GM13976 (cell line): ENCODE measurements around the gene RPL35.
A peak's percentile ranks its signal among the peaks of the same experiment; 100 is the strongest.

Experiments used
- DNase-seq: peaks from one replicate; pipeline ENCODE4 v3.0.0; 2012; ENCODE audit warnings: low spot score
- in situ Hi-C: fragments of 300-500 bp; cut with MboI; formaldehyde crosslinking; loops from one replicate; pipeline ENCODE4 v1.12.0; 2022; ENCODE audit warnings: low sequenced_read_pairs, mixed read lengths, inconsistent platforms; ENCODE audit not compliant: unreplicated experiment
- TF ChIP-seq, protein P1 (sequence below): IDR thresholded peaks from 2 replicates; pipeline ENCODE4 v1.5.1; 2012; ENCODE audit warnings: borderline replicate concordance, mild to moderate bottlenecking; ENCODE audit not compliant: insufficient read depth; ENCODE audit errors: extremely low read depth, missing control alignments, control extremely low read depth

Gene RPL35

DNA sequence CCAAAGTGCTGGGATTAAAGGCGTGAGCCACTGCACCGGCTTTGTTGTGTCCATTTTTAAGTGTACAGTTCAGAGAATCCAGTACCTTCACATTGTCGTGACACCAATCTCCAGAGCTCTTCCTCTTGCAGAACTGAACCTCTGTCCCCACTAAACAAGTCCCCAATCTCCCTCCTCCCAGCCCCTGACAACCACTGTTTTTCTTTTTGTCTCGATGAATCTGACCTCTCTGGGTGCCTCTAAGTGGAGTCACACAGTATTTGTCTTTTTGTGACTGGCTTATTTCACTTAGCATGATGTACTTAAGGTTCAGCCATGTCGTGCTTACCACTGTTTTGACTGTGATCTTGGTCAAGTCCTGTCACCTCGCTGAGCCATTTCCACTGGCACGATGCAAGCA is 6.9 kb downstream of the RPL35 start:
- DNase-seq: no peak
- in situ Hi-C loops: loop anchor here (25.0 kb wide), 1 partner anchor 507 kb away; no protein-coding TSS in a partner anchor
- TF ChIP-seq, protein P1, sequence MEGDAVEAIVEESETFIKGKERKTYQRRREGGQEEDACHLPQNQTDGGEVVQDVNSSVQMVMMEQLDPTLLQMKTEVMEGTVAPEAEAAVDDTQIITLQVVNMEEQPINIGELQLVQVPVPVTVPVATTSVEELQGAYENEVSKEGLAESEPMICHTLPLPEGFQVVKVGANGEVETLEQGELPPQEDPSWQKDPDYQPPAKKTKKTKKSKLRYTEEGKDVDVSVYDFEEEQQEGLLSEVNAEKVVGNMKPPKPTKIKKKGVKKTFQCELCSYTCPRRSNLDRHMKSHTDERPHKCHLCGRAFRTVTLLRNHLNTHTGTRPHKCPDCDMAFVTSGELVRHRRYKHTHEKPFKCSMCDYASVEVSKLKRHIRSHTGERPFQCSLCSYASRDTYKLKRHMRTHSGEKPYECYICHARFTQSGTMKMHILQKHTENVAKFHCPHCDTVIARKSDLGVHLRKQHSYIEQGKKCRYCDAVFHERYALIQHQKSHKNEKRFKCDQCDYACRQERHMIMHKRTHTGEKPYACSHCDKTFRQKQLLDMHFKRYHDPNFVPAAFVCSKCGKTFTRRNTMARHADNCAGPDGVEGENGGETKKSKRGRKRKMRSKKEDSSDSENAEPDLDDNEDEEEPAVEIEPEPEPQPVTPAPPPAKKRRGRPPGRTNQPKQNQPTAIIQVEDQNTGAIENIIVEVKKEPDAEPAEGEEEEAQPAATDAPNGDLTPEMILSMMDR: no peak

DNA sequence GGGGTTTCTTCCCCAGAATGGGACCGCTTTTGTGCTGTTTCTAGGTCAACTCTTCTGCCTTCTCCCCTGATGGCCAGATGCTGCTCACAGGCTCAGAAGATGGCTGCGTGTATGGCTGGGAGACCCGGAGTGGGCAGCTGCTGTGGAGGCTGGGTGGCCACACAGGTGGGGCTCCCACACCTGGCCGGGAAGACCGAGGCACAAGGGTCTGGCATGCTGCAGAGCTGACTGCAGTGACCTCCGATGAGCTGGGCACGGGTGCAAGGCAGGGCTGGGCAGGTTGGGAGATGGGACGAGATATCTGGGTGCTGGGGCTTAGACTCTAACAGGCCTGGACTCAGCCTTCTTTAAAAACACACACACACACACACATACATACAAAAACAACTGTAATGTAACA is 7.6 kb downstream of the RPL35 start:
- no peak for DNase-seq
- TF ChIP-seq, protein P1: no peak
- in situ Hi-C loops: loop anchor here (25.0 kb wide), 1 partner anchor 508 kb away; no protein-coding TSS in a partner anchor

DNA sequence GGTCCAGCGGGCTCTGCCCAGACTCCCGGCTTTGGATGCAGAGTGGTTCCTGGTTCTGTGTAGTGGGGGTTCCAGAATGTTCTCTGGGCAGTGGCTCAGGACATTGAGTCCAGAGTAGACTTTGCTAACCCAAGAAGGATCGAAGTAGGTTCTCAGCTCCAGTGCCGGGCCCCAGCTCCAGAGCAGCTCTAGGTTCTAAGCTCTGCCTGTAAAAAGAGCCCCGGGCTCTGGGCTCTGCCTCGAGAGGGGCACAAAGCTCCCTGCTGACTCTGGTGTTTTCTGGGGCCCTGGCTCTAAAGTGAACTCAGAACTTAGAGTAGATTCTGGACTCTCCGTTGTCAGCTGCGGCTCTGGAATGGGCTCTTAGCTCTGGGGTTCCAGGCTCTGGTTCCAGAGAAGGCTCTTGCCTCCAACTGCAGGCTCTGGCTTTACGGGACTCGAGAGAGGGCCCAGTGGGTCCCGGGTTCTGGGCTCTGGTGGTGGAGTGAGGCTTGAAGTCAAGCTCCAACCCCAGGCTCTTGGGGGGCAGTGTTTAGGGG is 8.1 kb downstream of the RPL35 start:
- TF ChIP-seq, protein P1: no peak
- DNase-seq: no peak
- in situ Hi-C loops: loop anchor here (25.0 kb wide), 1 partner anchor 509 kb away; no protein-coding TSS in a partner anchor

DNA sequence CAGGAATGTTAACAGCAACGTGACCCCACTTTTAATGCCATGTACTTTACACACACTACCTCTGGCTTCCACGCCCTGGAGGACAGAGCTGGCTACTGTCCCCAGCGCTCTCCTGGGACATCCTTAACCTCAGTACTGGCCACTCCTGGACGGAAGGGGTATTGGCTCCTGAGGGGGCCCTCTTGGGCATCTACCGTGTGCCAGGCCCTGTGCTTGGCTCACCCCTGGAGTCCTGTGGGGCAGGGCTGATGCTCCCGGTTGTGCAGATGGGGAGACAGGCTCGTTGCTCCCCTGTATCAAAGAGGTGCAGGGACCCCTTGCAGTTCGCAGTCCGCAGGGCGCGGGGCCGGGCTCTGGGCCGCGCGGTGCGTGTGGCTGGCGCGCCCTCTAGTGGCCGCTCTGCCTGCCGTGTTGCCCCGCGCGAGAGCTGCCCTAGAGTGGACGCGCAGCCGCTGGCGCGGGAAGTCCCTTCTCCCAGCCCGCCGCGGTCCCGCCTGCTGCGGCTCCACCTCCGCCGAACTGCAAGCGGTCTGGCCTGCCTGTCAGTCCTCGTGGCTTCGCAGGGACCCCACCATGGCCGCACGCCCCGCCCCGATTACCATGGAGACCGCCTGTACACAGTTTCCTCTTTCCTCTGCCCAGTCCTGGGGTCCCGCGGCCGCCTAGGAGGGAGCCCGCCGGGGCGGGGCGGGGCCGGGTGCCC is 8.8 kb downstream of the RPL35 start, which contains the start of gene WDR38:
TSS of gene WDR38 (plus strand) at position 632 of the 703 bp plus-strand sequence. CDS start 72 bp downstream, outside the sequence.
- TF ChIP-seq, protein P1: peak; percentile 96
- in situ Hi-C loops: loop anchor here (25.0 kb wide), 1 partner anchor 509 kb away; no protein-coding TSS in a partner anchor
- DNase-seq: peak; percentile 92

DNA sequence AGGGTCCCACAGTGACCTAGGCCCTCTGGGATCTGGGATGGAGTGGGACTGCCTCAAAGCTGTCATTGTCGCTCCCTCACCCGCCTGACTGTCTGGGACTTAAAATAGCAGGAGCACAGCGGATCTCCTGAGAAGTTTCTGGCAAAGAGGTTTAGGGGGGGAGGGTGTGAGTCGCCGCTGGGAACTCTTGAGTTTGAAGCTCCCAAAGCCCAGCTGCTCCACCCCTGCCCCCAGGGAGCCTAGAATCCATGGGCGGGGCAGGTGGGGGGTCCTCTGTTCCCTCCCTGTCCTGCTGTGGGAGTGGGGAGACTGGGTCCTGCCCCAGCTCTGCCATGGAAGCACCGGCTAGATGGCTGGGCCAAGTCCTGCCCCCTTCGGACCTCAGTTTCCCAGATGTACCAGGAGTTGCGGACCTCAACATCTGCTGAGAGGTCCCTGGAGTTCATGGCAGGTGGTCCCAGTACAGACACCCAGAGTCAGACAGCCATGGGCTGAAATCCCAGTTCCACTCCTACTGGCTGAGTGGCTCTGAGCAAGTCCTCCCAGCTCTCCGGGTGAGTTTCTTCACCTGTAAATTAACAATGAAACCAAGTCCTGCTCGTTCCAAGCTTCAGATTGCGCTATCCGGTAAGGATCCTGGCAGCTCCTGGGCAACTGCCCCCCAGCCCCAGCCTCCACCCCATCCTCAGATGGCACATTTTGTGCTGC is 9.5 kb downstream of the RPL35 start:
- in situ Hi-C loops: loop anchor here (25.0 kb wide), 1 partner anchor 510 kb away; no protein-coding TSS in a partner anchor
- no peak for DNase-seq
- TF ChIP-seq, protein P1: no peak

DNA sequence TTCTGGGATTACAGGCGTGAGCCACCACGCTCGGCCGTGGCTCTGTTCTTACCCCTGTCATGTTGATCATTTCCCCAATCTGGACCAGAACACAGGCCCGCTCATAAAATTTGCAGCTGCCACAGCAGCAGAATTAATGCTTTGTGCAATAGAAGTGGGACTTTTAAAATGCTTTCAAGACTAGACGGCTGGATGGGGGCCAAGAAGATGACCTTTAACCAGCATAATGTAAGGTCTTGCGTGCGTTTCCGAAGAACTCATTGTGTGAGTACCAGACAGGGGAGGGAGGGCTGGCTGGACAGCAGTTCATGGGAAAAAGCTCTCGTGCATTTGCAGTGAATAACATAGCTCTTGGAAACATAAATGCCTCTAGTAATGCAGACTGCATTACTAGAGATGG is 12.0 kb downstream of the RPL35 start:
- in situ Hi-C loops: loop anchor here (5.0 to 25.0 kb wide), 2 partner anchors 78 to 512 kb away; partner anchors contain the start of gene NR6A1
- DNase-seq: no peak
- TF ChIP-seq, protein P1: no peak
